ENCODE data around the gene TGFBR2. TPM values are rescaled to one million over a fixed set of nuclear protein-coding genes. Genes with fewer than 3 reads are reported as not detected.

TGFBR2 gene
- total RNA-seq, 1 donor = 37.1 TPM

GRCh38 chr3:30640851-30641250 lies 34.5 kb downstream of the TGFBR2 start:
- H3K4me3 ChIP-seq (ENCODE audit: low read depth, low read length) = no peak overlapping the region
- TF ChIP-seq CTCF (IDR thresholded peaks at IDR 0.05; ENCODE audit: insufficient read depth, low read depth, low read length) = no peak
- DNase-seq (ENCODE audit: low read depth) = no peak

GRCh38 chr3:30641416-30642251 lies 35.2 kb downstream of the TGFBR2 start:
- no peak for DNase-seq (ENCODE audit: low read depth)
- no peak for TF ChIP-seq CTCF (IDR thresholded peaks at IDR 0.05; ENCODE audit: insufficient read depth, low read depth, low read length)
- no peak overlapping the region for H3K4me3 ChIP-seq (ENCODE audit: low read depth, low read length)

- TF ChIP-seq CTCF (IDR thresholded peaks at IDR 0.05; ENCODE audit: insufficient read depth, low read depth, low read length) = no peak
- no peak for DNase-seq (ENCODE audit: low read depth)
Measured at GRCh38 chr3:30642849-30643361, 36.5 kb downstream of the TGFBR2 start.

GRCh38 chr3:30643763-30644462 lies 37.5 kb downstream of the TGFBR2 start:
- TF ChIP-seq CTCF (IDR thresholded peaks at IDR 0.05; ENCODE audit: insufficient read depth, low read depth, low read length) = no peak
- no peak for DNase-seq (ENCODE audit: low read depth)
- no peak overlapping the region for H3K4me3 ChIP-seq (ENCODE audit: low read depth, low read length)

More at GRCh38 chr3:30642849-30643361, 36.5 kb downstream of the TGFBR2 start:
- no peak overlapping the region for H3K4me3 ChIP-seq (ENCODE audit: low read depth, low read length)

- TF ChIP-seq CTCF (IDR thresholded peaks at IDR 0.05; ENCODE audit: insufficient read depth, low read depth, low read length) = no peak
- DNase-seq (ENCODE audit: low read depth) = peak; percentile 81
- H3K4me3 ChIP-seq (ENCODE audit: low read depth, low read length) = no peak overlapping the region
Measured at GRCh38 chr3:30644615-30645014, 38.2 kb downstream of the TGFBR2 start.

- H3K4me3 ChIP-seq (ENCODE audit: low read depth, low read length) = no peak overlapping the region
- DNase-seq (ENCODE audit: low read depth) = no peak
- no peak for TF ChIP-seq CTCF (IDR thresholded peaks at IDR 0.05; ENCODE audit: insufficient read depth, low read depth, low read length)
Measured at GRCh38 chr3:30645077-30645476, 38.7 kb downstream of the TGFBR2 start.

Data from fibroblast of villous mesenchyme (primary cell).